ENCODE data around the gene MYBPC2. TPM values are rescaled to one million over a fixed set of nuclear protein-coding genes. Genes with fewer than 3 reads are reported as not detected.

The MYBPC2 gene
- total RNA-seq, 4 donors from 2014 or later = 0.21 TPM; not detected in 3

DNA sequence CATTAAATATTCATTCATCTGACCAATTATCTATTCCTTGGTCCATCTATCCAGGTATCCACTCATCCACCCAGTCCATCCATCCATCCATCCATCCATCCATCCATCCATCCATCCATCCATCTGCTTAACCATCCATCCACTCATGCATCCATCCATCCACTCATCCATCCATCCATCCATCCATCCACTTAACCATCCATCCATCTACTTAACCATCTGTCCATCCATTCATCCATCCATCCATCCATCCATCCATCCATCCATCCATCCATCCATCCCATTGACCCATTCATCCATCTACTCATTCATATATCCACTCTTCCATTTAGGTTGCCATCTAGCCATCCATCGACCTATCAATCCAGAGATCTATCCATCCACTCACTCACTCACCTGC, 11.4 kb downstream of the MYBPC2 start:
- peaks cover 0 to 6% of the 10 kb centered on the region in 2 donors for H3K27me3 ChIP-seq
- WGBS, 2 donors = 79% methylated on average over 1 of the region's 1 CpG

DNA sequence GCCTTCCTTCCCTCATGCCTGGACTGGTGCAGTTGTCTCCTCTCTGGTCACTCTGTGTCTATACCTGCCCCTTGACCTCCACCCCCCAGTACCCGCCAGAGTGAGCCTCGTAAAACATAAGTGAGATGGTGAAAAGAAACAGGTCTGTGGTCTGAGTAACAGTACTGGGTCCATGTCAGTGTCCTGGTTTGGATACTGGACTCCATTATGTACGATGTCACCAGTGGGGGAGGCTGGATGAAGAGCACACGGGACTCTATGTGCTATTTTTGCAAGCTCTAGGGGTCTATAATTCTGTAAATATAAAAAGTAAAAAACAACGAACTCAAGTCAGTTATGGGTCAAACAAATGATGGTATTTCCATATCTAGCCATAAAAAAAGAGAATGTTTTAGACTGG, 14.4 kb downstream of the MYBPC2 start:
- no peaks in the 10 kb centered on the region for H3K4me1 ChIP-seq

More for the DNA sequence above, 11.4 kb downstream of the MYBPC2 start:
- DNase-seq (ENCODE audit: low spot score in 2 of 2) = no peak
- TF ChIP-seq, protein P1, sequence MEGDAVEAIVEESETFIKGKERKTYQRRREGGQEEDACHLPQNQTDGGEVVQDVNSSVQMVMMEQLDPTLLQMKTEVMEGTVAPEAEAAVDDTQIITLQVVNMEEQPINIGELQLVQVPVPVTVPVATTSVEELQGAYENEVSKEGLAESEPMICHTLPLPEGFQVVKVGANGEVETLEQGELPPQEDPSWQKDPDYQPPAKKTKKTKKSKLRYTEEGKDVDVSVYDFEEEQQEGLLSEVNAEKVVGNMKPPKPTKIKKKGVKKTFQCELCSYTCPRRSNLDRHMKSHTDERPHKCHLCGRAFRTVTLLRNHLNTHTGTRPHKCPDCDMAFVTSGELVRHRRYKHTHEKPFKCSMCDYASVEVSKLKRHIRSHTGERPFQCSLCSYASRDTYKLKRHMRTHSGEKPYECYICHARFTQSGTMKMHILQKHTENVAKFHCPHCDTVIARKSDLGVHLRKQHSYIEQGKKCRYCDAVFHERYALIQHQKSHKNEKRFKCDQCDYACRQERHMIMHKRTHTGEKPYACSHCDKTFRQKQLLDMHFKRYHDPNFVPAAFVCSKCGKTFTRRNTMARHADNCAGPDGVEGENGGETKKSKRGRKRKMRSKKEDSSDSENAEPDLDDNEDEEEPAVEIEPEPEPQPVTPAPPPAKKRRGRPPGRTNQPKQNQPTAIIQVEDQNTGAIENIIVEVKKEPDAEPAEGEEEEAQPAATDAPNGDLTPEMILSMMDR (IDR thresholded peaks at IDR 0.05) = no peak
- no peak for TF ChIP-seq POLR2A (IDR thresholded peaks at IDR 0.05)
- no peak for TF ChIP-seq EP300 (IDR thresholded peaks at IDR 0.05)
- H3K27ac ChIP-seq = no peak overlapping the region
- H3K4me3 ChIP-seq = no peak overlapping the region
- H3K36me3 ChIP-seq = no peaks in the 10 kb centered on the region
- H3K4me1 ChIP-seq = no peaks in the 10 kb centered on the region
- H3K9me3 ChIP-seq = peaks cover 0 to 16% (median 0%) of the 10 kb centered on the region in 4 donors

DNA sequence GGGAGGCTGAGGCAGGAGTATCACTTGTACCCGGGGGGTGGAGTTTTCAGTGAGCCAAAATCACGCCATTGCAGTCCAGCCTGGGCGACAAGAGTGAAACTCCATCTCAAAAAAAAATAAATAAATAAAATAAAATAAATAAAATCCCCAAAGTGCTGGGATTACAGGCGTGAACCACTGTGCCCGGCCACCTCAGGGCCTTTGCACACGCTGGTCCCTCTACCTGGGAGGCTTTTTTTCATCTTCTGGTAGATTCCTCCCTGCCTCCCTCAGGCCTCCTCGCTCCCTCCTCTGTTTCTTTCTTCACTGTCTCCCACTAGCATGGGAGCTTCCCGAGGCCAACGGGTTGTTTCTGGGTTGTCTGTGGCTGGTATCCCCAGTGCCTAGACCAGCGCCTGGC, 15.1 kb downstream of the MYBPC2 start:
- DNase-seq (ENCODE audit: low spot score in 2 of 2) = no peak
- Histone ChIP-seq H3K27ac (no peak overlapping the region), H3K36me3 (no peaks in the 10 kb centered on the region), H3K4me1 (no peaks in the 10 kb centered on the region), H3K27me3 (peaks cover 0 to 14% of the 10 kb centered on the region in 2 donors), H3K9me3 (peaks cover 0 to 16% (median 0%) of the 10 kb centered on the region in 4 donors), H3K4me3 (no peak overlapping the region)
- TF ChIP-seq EP300 (IDR thresholded peaks at IDR 0.05) (no peak), POLR2A (IDR thresholded peaks at IDR 0.05) (no peak)
- TF ChIP-seq, protein P1 (IDR thresholded peaks at IDR 0.05) = no peak
- 91 to 96% methylated on average over 10 of the region's 10 CpGs for WGBS, 2 donors

More for the DNA sequence above, 14.4 kb downstream of the MYBPC2 start:
- Histone ChIP-seq H3K4me3 (no peak overlapping the region), H3K9me3 (peaks cover 0 to 16% (median 0%) of the 10 kb centered on the region in 4 donors), H3K27me3 (peaks cover 0 to 13% of the 10 kb centered on the region in 2 donors), H3K36me3 (no peaks in the 10 kb centered on the region), H3K27ac (no peak overlapping the region)
- no peak for DNase-seq (ENCODE audit: low spot score in 2 of 2)
- WGBS, 2 donors = 79 to 85% methylated on average over 5 of the region's 5 CpGs
- no peak for TF ChIP-seq POLR2A (IDR thresholded peaks at IDR 0.05)
- no peak for TF ChIP-seq EP300 (IDR thresholded peaks at IDR 0.05)
- TF ChIP-seq, protein P1 (IDR thresholded peaks at IDR 0.05) = no peak

DNA sequence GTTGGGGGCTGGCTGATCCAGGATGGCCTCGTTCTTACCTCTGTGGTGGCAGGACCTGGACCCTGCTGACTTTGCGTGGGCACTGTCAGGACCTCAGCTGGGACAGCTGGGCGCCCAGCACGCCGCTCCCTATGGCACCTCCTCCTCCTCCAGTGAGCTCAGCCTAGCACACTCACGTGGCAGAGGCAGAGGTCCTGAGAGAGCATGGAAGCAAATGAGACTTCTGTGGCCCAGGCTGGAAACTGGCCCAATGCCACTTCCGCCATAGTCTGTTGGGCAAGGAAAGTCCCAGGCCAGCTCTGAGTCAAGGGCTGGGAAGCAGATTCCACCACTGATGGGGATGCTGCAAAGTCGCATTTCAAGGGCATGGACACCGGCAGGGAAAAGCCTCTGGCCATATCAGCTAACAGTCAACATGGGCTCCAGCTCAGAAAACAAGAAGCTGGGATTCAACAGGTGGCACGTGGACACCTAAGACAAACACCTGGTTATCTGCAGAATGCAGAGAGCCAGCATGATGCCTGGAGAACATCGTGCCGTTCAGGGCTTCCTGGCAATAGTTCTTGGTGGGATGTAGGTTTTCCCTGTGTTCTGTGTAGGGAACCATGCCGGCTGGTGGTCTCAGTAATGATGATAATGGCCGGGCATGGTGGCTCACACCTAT, 16.7 kb downstream of the MYBPC2 start:
- Histone ChIP-seq H3K4me3 (no peak overlapping the region), H3K27ac (no peak overlapping the region), H3K4me1 (no peaks in the 10 kb centered on the region), H3K27me3 (peaks cover 0 to 19% of the 10 kb centered on the region in 2 donors), H3K9me3 (peaks cover 0 to 16% (median 0%) of the 10 kb centered on the region in 4 donors), H3K36me3 (no peaks in the 10 kb centered on the region)
- no peak for TF ChIP-seq EP300 (IDR thresholded peaks at IDR 0.05)
- TF ChIP-seq, protein P1 (IDR thresholded peaks at IDR 0.05) = no peak
- TF ChIP-seq POLR2A (IDR thresholded peaks at IDR 0.05) = no peak
- no peak for DNase-seq (ENCODE audit: low spot score in 2 of 2)
- 76 to 82% methylated on average over 13 to 14 of the region's 14 CpGs for WGBS, 2 donors

DNA sequence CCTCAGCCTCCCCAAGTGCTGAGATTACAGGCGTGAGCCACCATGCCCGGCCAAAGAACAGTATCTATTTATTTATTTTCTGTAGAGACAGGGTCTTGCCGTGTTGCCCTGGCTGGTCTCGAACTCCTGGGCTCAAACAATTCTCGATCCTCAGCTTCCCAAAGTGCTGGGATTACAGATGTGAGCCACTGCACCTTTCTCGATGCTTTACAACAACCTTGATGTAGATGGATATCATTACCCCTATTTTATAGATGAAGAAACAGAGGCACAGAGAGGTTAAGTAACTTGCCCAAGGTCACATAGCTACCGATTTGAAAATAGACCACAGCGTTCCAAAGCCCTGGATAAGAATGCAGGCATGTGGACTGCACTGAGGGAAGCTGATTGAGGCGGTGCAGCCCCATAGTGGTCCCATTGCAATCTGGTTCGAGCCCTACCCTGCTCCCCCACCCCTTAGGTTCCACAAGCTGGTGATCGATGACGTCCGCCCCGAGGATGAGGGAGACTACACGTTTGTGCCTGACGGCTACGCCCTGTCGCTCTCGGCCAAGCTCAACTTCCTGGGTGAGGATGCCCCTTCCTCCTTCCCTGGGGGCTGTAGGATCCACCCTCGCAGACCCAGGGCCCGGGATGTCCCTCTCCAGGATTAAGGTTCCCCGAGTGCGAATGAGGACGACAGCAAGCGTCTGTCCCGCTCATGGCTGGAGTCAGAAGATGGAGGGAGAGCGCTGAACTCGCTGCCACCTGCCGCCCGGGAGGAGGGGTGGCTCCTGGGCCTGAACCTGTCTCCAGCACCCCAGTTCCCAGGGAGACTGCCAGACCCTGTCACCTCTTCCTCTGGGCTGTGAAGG, 17.9 kb downstream of the MYBPC2 start:
- TF ChIP-seq, protein P1 (IDR thresholded peaks at IDR 0.05) = no peak
- TF ChIP-seq POLR2A (IDR thresholded peaks at IDR 0.05) (no peak), EP300 (IDR thresholded peaks at IDR 0.05) (no peak)
- DNase-seq (ENCODE audit: low spot score in 2 of 2) = no peak
- Histone ChIP-seq H3K27ac (no peak overlapping the region), H3K27me3 (peaks cover 0 to 19% of the 10 kb centered on the region in 2 donors), H3K4me3 (no peak overlapping the region), H3K4me1 (no peaks in the 10 kb centered on the region), H3K36me3 (no peaks in the 10 kb centered on the region), H3K9me3 (peaks cover 0 to 16% (median 0%) of the 10 kb centered on the region in 4 donors)
- 54 to 60% methylated on average over 26 to 30 of the region's 30 CpGs for WGBS, 2 donors

Measured in tibial nerve (tissue), 4 donors.